Neuronal stem cell (in vitro differentiated cells): ENCODE results near the gene GNLY.

ENCODE experiments used
- DNase-seq: peaks from one replicate; pipeline ENCODE4 v3.0.0-alpha.2; 2013; ENCODE audit warnings: low spot score
- H2AFZ ChIP-seq: one replicate; pipeline ENCODE4 v1.6.1; 2013; ENCODE audit warnings: mild to moderate bottlenecking, low read length, inconsistent platforms
- H2AK5ac ChIP-seq: 2 replicates; pipeline ENCODE4 v1.6.1; 2013; ENCODE audit warnings: low read depth, mild to moderate bottlenecking, inconsistent platforms, low read length, moderate library complexity, mixed read lengths
- H2BK120ac ChIP-seq: 2 replicates; pipeline ENCODE4 v1.6.1; 2013; ENCODE audit warnings: low read depth, mild to moderate bottlenecking, inconsistent platforms, low read length, moderate library complexity, mixed read lengths
- H2BK12ac ChIP-seq: one replicate; pipeline ENCODE4 v1.6.1; 2013; ENCODE audit warnings: low read length, inconsistent platforms
- H2BK15ac ChIP-seq: 2 replicates; pipeline ENCODE4 v1.6.1; 2013; ENCODE audit warnings: mild to moderate bottlenecking, low read length, inconsistent platforms, mixed read lengths
- H2BK5ac ChIP-seq: one replicate; pipeline ENCODE4 v1.6.1; 2013; ENCODE audit warnings: inconsistent platforms, mild to moderate bottlenecking, low read length, moderate library complexity
- H3K14ac ChIP-seq: one replicate; pipeline ENCODE4 v1.6.1; 2013; ENCODE audit warnings: low read length, inconsistent platforms
- H3K18ac ChIP-seq: 2 replicates; pipeline ENCODE4 v1.6.1; 2013; ENCODE audit warnings: low read length, inconsistent platforms
- H3K23ac ChIP-seq: 2 replicates; pipeline ENCODE4 v1.6.1; 2013; ENCODE audit warnings: low read depth, mild to moderate bottlenecking, mixed read lengths, low read length, inconsistent platforms; ENCODE audit not compliant: poor library complexity
- H3K27ac ChIP-seq: replicated peaks from 3 replicates; pipeline ENCODE4 v1.5.1; 2013; ENCODE audit warnings: low read length, inconsistent platforms
- H3K27me3 ChIP-seq, 3 experiments: 2 replicates each; pipeline ENCODE4 v1.6.1; 2013; ENCODE audit warnings: low read length in 3 of 3, mild to moderate bottlenecking in 2 of 3, inconsistent platforms in 1 of 3, low read depth in 1 of 3, mixed read lengths in 1 of 3, moderate library complexity in 1 of 3; ENCODE audit not compliant: control insufficient read depth in 3 of 3, insufficient read depth in 3 of 3
- H3K36me3 ChIP-seq, 2 donors: replicated peaks in 1 of 2; 2 replicates each; pipeline ENCODE4 v1.6.1; 2013; ENCODE audit warnings: low read length in 2 of 2; ENCODE audit not compliant: control insufficient read depth in 2 of 2, insufficient read depth in 2 of 2
- H3K4ac ChIP-seq: 2 replicates; pipeline ENCODE4 v1.6.1; 2013; ENCODE audit warnings: inconsistent platforms, mild to moderate bottlenecking, low read length, moderate library complexity
- H3K4me1 ChIP-seq, 2 donors: 1 replicate in 1 of 2; 2 replicates in 1 of 2; pipeline ENCODE4 v1.6.1; 2013; ENCODE audit warnings: low read length in 2 of 2, low read depth in 1 of 2; ENCODE audit not compliant: control insufficient read depth in 2 of 2, insufficient read depth in 1 of 2
- H3K4me2 ChIP-seq: one replicate; pipeline ENCODE4 v1.6.1; 2013; ENCODE audit warnings: mild to moderate bottlenecking, low read length, inconsistent platforms; ENCODE audit not compliant: insufficient read depth, poor library complexity, severe bottlenecking
- H3K4me3 ChIP-seq, 2 donors: 2 replicates each; pipeline ENCODE4 v1.5.1; 2013; ENCODE audit warnings: low read length in 2 of 2, mild to moderate bottlenecking in 2 of 2, inconsistent platforms in 1 of 2, moderate library complexity in 1 of 2
- H3K79me1 ChIP-seq: one replicate; pipeline ENCODE4 v1.6.1; 2013; ENCODE audit warnings: low read depth, mild to moderate bottlenecking, inconsistent platforms, low read length, moderate library complexity
- H3K9ac ChIP-seq: one replicate; pipeline ENCODE4 v1.6.1; 2013; ENCODE audit warnings: mild to moderate bottlenecking, low read depth, low read length, inconsistent platforms; ENCODE audit not compliant: poor library complexity
- H3K9me3 ChIP-seq, 2 donors: replicated peaks in 1 of 2; 2 replicates each; pipeline versions ENCODE3 to v1.6.1; 2013; ENCODE audit warnings: low read length in 2 of 2, mild to moderate bottlenecking in 2 of 2, inconsistent platforms in 1 of 2, low read depth in 1 of 2, mixed read lengths in 1 of 2, moderate library complexity in 1 of 2; ENCODE audit not compliant: control insufficient read depth in 2 of 2, insufficient read depth in 1 of 2
- H4K8ac ChIP-seq: one replicate; pipeline ENCODE4 v1.6.1; 2013; ENCODE audit warnings: low read depth, mild to moderate bottlenecking, inconsistent platforms, low read length, moderate library complexity
- H4K91ac ChIP-seq: one replicate; pipeline ENCODE4 v1.6.1; 2013; ENCODE audit warnings: low read length, low read depth, mild to moderate bottlenecking, inconsistent platforms; ENCODE audit not compliant: poor library complexity
- WGBS, 2 donors: extraction: QIAGEN DNeasy Blood & Tissue Kit; methylation state at CpG; one replicate each; pipeline ENCODE4 v1.1.7; 2013; ENCODE audit warnings: missing lambda C conversion rate in 2 of 2, mixed read lengths in 1 of 2; ENCODE audit not compliant: insufficient read length in 2 of 2, insufficient replicate concordance in 1 of 2; ENCODE audit errors: extremely low coverage in 2 of 2; 5-methylcytosine and 5-hydroxymethylcytosine counted together

Gene GNLY

GRCh38 chr2:85731606-85732005, 37.4 kb downstream of the GNLY start:
- no peak overlapping the region for H2AK5ac ChIP-seq
- no peaks in the 10 kb centered on the region for H3K9me3 ChIP-seq
- no peak overlapping the region for H2BK12ac ChIP-seq
- no peaks in the 10 kb centered on the region for H3K36me3 ChIP-seq
- no peaks in the 10 kb centered on the region for H3K4me1 ChIP-seq
- no peak overlapping the region for H4K91ac ChIP-seq
- no peak overlapping the region for H3K27ac ChIP-seq
- no peaks in the 10 kb centered on the region for H3K79me1 ChIP-seq
- no peak overlapping the region for H3K18ac ChIP-seq
- H4K8ac ChIP-seq: no peak overlapping the region
- no peak for DNase-seq
- no peak overlapping the region for H3K14ac ChIP-seq
- H3K4me2 ChIP-seq: no peak overlapping the region
- H2BK15ac ChIP-seq: no peak overlapping the region
- H2BK120ac ChIP-seq: no peak overlapping the region
- no CpG with 5 or more reads among the region's 3 CpGs for WGBS, 2 donors
- no peak overlapping the region for H3K9ac ChIP-seq
- no peak overlapping the region for H2AFZ ChIP-seq
- no peak overlapping the region for H2BK5ac ChIP-seq
- no peak overlapping the region for H3K4me3 ChIP-seq
- peaks cover 0 to 22% (median 0%) of the 10 kb centered on the region in 3 experiments for H3K27me3 ChIP-seq
- no peak overlapping the region for H3K4ac ChIP-seq
- H3K23ac ChIP-seq: no peak overlapping the region

DNA sequence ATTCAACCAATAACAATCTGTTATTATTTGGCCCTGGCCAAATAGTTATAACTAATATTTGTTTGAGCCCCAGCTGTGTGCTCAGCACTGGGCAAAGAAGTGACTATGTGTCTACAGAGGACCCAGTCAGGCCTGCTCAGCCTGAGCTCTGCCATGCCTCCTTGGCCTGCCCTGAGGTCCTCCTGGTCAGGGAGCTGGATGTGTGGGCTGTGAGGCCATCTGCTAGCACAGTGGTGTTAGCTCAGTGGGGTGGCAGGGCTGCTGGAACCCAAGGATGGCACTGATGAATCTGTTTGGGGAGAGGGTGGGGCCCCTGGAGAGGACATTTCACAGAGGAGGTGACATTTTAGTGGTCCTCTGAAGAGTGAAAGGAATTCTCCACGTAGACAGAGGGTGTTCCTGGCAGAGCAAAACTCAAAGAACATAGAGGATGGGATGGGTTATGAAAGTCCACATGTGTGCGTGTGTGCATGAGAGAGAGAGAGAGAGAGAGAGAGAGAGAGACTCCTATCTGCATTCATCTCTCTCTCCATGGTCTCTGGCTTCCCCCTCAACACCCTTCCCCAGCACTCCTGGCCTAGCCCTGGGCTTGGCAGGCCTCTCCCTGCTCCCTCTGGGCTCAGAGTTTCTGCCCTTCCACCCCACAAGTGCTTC, 38.4 kb downstream of the GNLY start:
- no peaks in the 10 kb centered on the region for H3K4me1 ChIP-seq
- no peak overlapping the region for H2AK5ac ChIP-seq
- H3K27me3 ChIP-seq: peaks cover 0 to 22% (median 0%) of the 10 kb centered on the region in 3 experiments
- no peak overlapping the region for H2AFZ ChIP-seq
- no peak overlapping the region for H3K14ac ChIP-seq
- peak overlapping the region; percentile 10 for H2BK5ac ChIP-seq
- no peak overlapping the region for H4K91ac ChIP-seq
- H2BK12ac ChIP-seq: no peak overlapping the region
- no peak overlapping the region for H3K27ac ChIP-seq
- peak overlapping the region; percentile 71 for H3K18ac ChIP-seq
- H3K4me3 ChIP-seq: no peak overlapping the region
- no peak overlapping the region for H3K4ac ChIP-seq
- H3K9ac ChIP-seq: no peak overlapping the region
- no peak for DNase-seq
- H3K23ac ChIP-seq: peak overlapping the region; percentile 90
- no peak overlapping the region for H2BK15ac ChIP-seq
- no peaks in the 10 kb centered on the region for H3K79me1 ChIP-seq
- WGBS, 2 donors: no CpG with 5 or more reads among the region's 2 CpGs
- H3K9me3 ChIP-seq: no peaks in the 10 kb centered on the region
- H4K8ac ChIP-seq: peak overlapping the region; percentile 87
- H3K36me3 ChIP-seq: no peaks in the 10 kb centered on the region
- no peak overlapping the region for H2BK120ac ChIP-seq
- H3K4me2 ChIP-seq: no peak overlapping the region

DNA sequence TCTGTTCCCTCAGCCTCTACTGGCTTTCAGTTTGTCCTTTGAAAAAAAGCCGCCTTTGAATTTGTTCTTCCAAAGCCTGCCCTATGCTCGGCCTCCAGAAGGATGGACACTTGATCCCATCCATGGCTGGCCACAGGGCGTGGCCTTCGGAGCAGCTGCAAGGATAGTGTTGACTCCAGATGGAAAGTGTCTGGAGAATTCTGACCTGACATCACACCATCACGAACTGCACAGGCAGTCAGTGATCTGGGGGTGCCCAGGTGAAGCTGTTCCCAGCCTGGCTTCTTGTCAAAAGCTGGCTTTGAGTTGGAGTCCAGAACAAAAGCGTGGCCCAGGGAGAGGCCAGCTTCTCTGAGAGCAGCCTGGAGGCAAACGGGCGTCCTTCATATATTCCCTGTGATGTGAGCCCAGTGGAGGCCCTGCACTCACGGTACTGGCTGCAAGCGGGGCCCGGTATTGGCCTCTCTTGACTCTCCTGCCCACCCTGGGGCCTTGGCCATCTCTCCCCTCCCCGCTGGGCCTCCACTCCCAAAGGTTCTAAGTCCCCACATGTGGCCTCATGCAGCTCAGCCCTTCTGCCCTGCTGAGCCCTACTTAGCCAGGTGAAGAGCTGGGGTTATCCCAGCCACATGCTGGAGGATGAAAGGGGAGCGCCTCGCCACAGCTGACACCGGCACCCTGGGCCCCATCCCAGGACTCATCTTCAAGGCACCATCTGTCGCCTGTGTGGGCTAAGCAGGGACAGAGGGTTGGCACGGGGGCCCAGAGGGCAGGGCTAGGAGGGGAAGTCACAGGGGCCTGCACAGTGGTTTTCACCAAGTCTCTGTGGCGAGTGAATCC, 39.2 kb downstream of the GNLY start:
- H3K4me3 ChIP-seq: no peak overlapping the region
- H3K27ac ChIP-seq: no peak overlapping the region
- H3K36me3 ChIP-seq: no peaks in the 10 kb centered on the region
- H3K14ac ChIP-seq: no peak overlapping the region
- H3K27me3 ChIP-seq: peaks cover 0 to 15% (median 0%) of the 10 kb centered on the region in 3 experiments
- peak overlapping the region; percentile 72 for H3K18ac ChIP-seq
- DNase-seq: no peak
- H2AFZ ChIP-seq: no peak overlapping the region
- no peaks in the 10 kb centered on the region for H3K79me1 ChIP-seq
- H3K9ac ChIP-seq: no peak overlapping the region
- no CpG with 5 or more reads among the region's 18 CpGs for WGBS, 2 donors
- H2BK120ac ChIP-seq: peak overlapping the region; percentile 38
- H4K8ac ChIP-seq: no peak overlapping the region
- peak overlapping the region; percentile 20 for H2BK15ac ChIP-seq
- H3K4me1 ChIP-seq: no peaks in the 10 kb centered on the region
- H3K4me2 ChIP-seq: no peak overlapping the region
- H2BK5ac ChIP-seq: peak overlapping the region; percentile 10
- H3K23ac ChIP-seq: no peak overlapping the region
- H3K9me3 ChIP-seq: no peaks in the 10 kb centered on the region
- H3K4ac ChIP-seq: no peak overlapping the region
- H4K91ac ChIP-seq: no peak overlapping the region
- peak overlapping the region; percentile 67 for H2AK5ac ChIP-seq
- H2BK12ac ChIP-seq: no peak overlapping the region

GRCh38 chr2:85734015-85734414, 39.9 kb downstream of the GNLY start:
- Histone ChIP-seq H3K27me3 (peaks cover 0 to 10% (median 0%) of the 10 kb centered on the region in 3 experiments), H3K4me3 (no peak overlapping the region), H2BK15ac (no peak overlapping the region), H3K4ac (no peak overlapping the region), H3K18ac (peak overlapping the region; percentile 50), H4K91ac (no peak overlapping the region), H4K8ac (no peak overlapping the region), H3K4me2 (no peak overlapping the region), H3K36me3 (no peaks in the 10 kb centered on the region), H3K23ac (no peak overlapping the region), H2AFZ (no peak overlapping the region), H2BK120ac (no peak overlapping the region), H3K79me1 (no peaks in the 10 kb centered on the region), H3K9ac (no peak overlapping the region), H3K14ac (no peak overlapping the region), H2AK5ac (peak overlapping the region; percentile 73), H3K4me1 (peaks cover 0 to 3% of the 10 kb centered on the region in 2 donors), H2BK5ac (no peak overlapping the region), H3K9me3 (no peaks in the 10 kb centered on the region), H2BK12ac (no peak overlapping the region), H3K27ac (no peak overlapping the region)
- no peak for DNase-seq
- no CpG with 5 or more reads among the region's 4 CpGs for WGBS, 2 donors
